Thyroid gland (tissue), 4 donors: ENCODE measurements around the gene SDR42E2. TPM values are rescaled to one million over a fixed set of nuclear protein-coding genes. Genes with fewer than 3 reads are reported as not detected.
A peak's percentile ranks its signal among the peaks of the same experiment; 100 is the strongest.
"Not testable (repeated sequence)": the region's sequence is repeated elsewhere in the genome, so short reads cannot be mapped to it uniquely, and the experiment has no call there.

Experiments
- DNase-seq, 2 donors: peaks; one replicate each; pipeline ENCODE4 v3.0.0-alpha.2; 2019
- H3K27ac ChIP-seq, 3 donors: fragments of 200-600 bp; sonication (generic); 1 replicate in 2 of 3; 2 replicates in 1 of 3; pipeline ENCODE4 v1.5.1; 2016 to 2019; ENCODE audit warnings: mild to moderate bottlenecking in 1 of 3, moderate library complexity in 1 of 3
- H3K27me3 ChIP-seq: fragments of 200-600 bp; sonication (generic); one replicate; pipeline ENCODE4 v1.5.1; 2019
- H3K36me3 ChIP-seq, 2 donors: fragments of 200-600 bp; sonication (generic); one replicate each; pipeline ENCODE4 v1.5.1; 2016 to 2019
- H3K4me1 ChIP-seq, 2 donors: fragments of 200-600 bp; sonication (generic); one replicate each; pipeline ENCODE4 v1.5.1; 2017 to 2019
- H3K4me3 ChIP-seq, 3 donors: fragments of 200-600 bp; sonication (generic); replicated peaks in 1 of 3; 1 replicate in 2 of 3; 2 replicates in 1 of 3; pipeline ENCODE4 v1.5.1; 2016; ENCODE audit warnings: mild to moderate bottlenecking in 1 of 3
- H3K9me3 ChIP-seq: fragments of 200-600 bp; sonication (generic); one replicate; pipeline ENCODE4 v1.5.1; 2017
- CTCF ChIP-seq, 6 experiments: fragments of 200-600 bp in 3 of 6; fragments of 450-650 bp in 3 of 6; sonication (generic) in 3 of 6; IDR thresholded peaks; one replicate each; pipeline ENCODE4 v1.5.1; 2016 to 2019; ENCODE audit warnings: antibody characterized with exemption in 6 of 6, mild to moderate bottlenecking in 2 of 6, inconsistent platforms in 1 of 6, moderate library complexity in 1 of 6
- POLR2A ChIP-seq, 2 donors: fragments of 450-650 bp; IDR thresholded peaks; one replicate each; pipeline ENCODE4 v1.6.1; 2017; ENCODE audit warnings: antibody characterized with exemption in 2 of 2, mild to moderate bottlenecking in 2 of 2, moderate library complexity in 1 of 2
- WGBS, 2 donors: methylation state at CpG; one replicate each; pipeline ENCODE4 v1.1.5; 2017; 5-methylcytosine and 5-hydroxymethylcytosine counted together
- intact Hi-C: fragments of 100-400 bp; cut with DNase I; formaldehyde crosslinking; loops from one replicate; pipeline ENCODE4 v1.15.1; 2023
- total RNA-seq, 4 donors: library from RNA; depleted of rRNA; stranded (reverse); fragments of >200 nt; gene quantifications; one replicate each; pipeline ENCODE4 v1.2.3, GENCODE V29; 2016

The SDR42E2 gene
- total RNA-seq, 4 donors from 2014 or later: not detected

- WGBS, 2 donors: 93 to 95% methylated on average over 2 of the region's 2 CpGs
- no peaks in the 10 kb centered on the region for H3K36me3 ChIP-seq
- H3K27ac ChIP-seq: peak overlapping the region; percentile 89 to 98 (median 97)
- DNase-seq: no peak
- intact Hi-C loops: no loop called here
- H3K4me3 ChIP-seq: no peak overlapping the region
- peaks cover 20 to 28% of the 10 kb centered on the region in 2 donors for H3K4me1 ChIP-seq
- no peak for TF ChIP-seq POLR2A (IDR thresholded peaks at IDR 0.05)
- no peaks in the 10 kb centered on the region for H3K9me3 ChIP-seq
- no peaks in the 10 kb centered on the region for H3K27me3 ChIP-seq
Observed at GRCh38 chr16:22193063-22193411, 30.7 kb downstream of the SDR42E2 start.

- intact Hi-C loops: no loop called here
- Histone ChIP-seq H3K9me3 (no peaks in the 10 kb centered on the region), H3K27me3 (no peaks in the 10 kb centered on the region), H3K4me3 (no peak overlapping the region), H3K27ac (peak overlapping the region in 2 of 3 donors; percentile 24 to 78), H3K36me3 (no peaks in the 10 kb centered on the region), H3K4me1 (peaks cover 7 to 22% of the 10 kb centered on the region in 2 donors)
- no peak for TF ChIP-seq CTCF (IDR thresholded peaks at IDR 0.05)
- no peak for TF ChIP-seq POLR2A (IDR thresholded peaks at IDR 0.05)
- no peak for DNase-seq
- WGBS, 2 donors: 88 to 93% methylated on average over 6 to 9 of the region's 9 CpGs
Observed at GRCh38 chr16:22194707-22195444, 32.6 kb downstream of the SDR42E2 start.

GRCh38 chr16:22195445-22195694 is 33.1 kb downstream of the SDR42E2 start:
- Histone ChIP-seq H3K27ac (peak overlapping the region in 2 of 3 donors; percentile 24 to 78), H3K36me3 (no peaks in the 10 kb centered on the region), H3K9me3 (no peaks in the 10 kb centered on the region), H3K27me3 (no peaks in the 10 kb centered on the region), H3K4me3 (no peak overlapping the region), H3K4me1 (peaks cover 6 to 24% of the 10 kb centered on the region in 2 donors)
- no peak for DNase-seq
- no peak for TF ChIP-seq CTCF (IDR thresholded peaks at IDR 0.05)
- TF ChIP-seq POLR2A (IDR thresholded peaks at IDR 0.05): no peak
- intact Hi-C loops: no loop called here

- 4% methylated on average over 38 to 39 of the region's 39 CpGs for WGBS, 2 donors
- Histone ChIP-seq H3K27ac (peak overlapping the region; percentile 68 to 81 (median 78)), H3K27me3 (no peaks in the 10 kb centered on the region), H3K4me1 (peaks cover 6 to 24% of the 10 kb centered on the region in 2 donors), H3K9me3 (no peaks in the 10 kb centered on the region), H3K4me3 (peak overlapping the region in 2 of 3 donors; percentile 34 to 36), H3K36me3 (no peaks in the 10 kb centered on the region)
- TF ChIP-seq CTCF (IDR thresholded peaks at IDR 0.05): peak; percentile 70 to 94 (median 86)
- peak in 1 of 2 donors; percentile 52 for TF ChIP-seq POLR2A (IDR thresholded peaks at IDR 0.05)
- peak; percentile 87 for DNase-seq
- intact Hi-C loops: no loop called here
Observed at GRCh38 chr16:22195695-22196558, 33.6 kb downstream of the SDR42E2 start.

- H3K4me3 ChIP-seq, H3K27me3 ChIP-seq, H3K9me3 ChIP-seq, H3K27ac ChIP-seq, H3K36me3 ChIP-seq, DNase-seq, intact Hi-C loops: not testable (repeated sequence)
- H3K4me1 ChIP-seq: peaks cover 6 to 23% of the 10 kb centered on the region in 2 donors
- WGBS, 2 donors: 51 to 54% methylated on average over 20 of the region's 20 CpGs
Observed at GRCh38 chr16:22196559-22197168, 34.4 kb downstream of the SDR42E2 start.
